A204.1 (cell line): ENCODE results near the gene MOSMO.
"Not testable (repeated sequence)": the region's sequence is repeated elsewhere in the genome, so short reads cannot be mapped to it uniquely, and the experiment has no call there.

Experiments
- FAIRE-seq: peaks from 2 replicates; lab custom pipeline; 2012; peaks lifted over from hg19 to GRCh38; lab: Jason Lieb, UNC

Gene MOSMO

GRCh38 chr16:22007509-22008214, at the start of gene MOSMO:
Gene MOSMO (plus strand): TSS chr16:22008111. CDS start chr16:22008302, 191 bp downstream.
- no peak for FAIRE-seq

- FAIRE-seq = no peak
Observed at GRCh38 chr16:21959050-21959449, 48.9 kb upstream of the MOSMO start.

- no peak for FAIRE-seq
Observed at GRCh38 chr16:21962475-21962874, 45.4 kb upstream of the MOSMO start.

GRCh38 chr16:21963887-21964286, 44.0 kb upstream of the MOSMO start:
- no peak for FAIRE-seq

- no peak for FAIRE-seq
Observed at GRCh38 chr16:21964353-21964752, 43.6 kb upstream of the MOSMO start.

- FAIRE-seq = no peak
Observed at GRCh38 chr16:21971856-21972255, 36.1 kb upstream of the MOSMO start.

- no peak for FAIRE-seq
Observed at GRCh38 chr16:21973945-21974344, 34.0 kb upstream of the MOSMO start.

- FAIRE-seq = no peak
Observed at GRCh38 chr16:21980032-21980431, 27.9 kb upstream of the MOSMO start.

- no peak for FAIRE-seq
Observed at GRCh38 chr16:21982108-21982507, 25.8 kb upstream of the MOSMO start.

- FAIRE-seq = no peak
Observed at GRCh38 chr16:21984062-21984461, 23.8 kb upstream of the MOSMO start.

- FAIRE-seq = no peak
Observed at GRCh38 chr16:21985524-21985923, 22.4 kb upstream of the MOSMO start.

- no peak for FAIRE-seq
Observed at GRCh38 chr16:21986692-21987246, 21.1 kb upstream of the MOSMO start.

GRCh38 chr16:21987498-21987897, 20.4 kb upstream of the MOSMO start:
- FAIRE-seq = no peak

GRCh38 chr16:21989133-21989532, 18.8 kb upstream of the MOSMO start:
- no peak for FAIRE-seq

- FAIRE-seq = no peak
Observed at GRCh38 chr16:21989751-21990150, 18.2 kb upstream of the MOSMO start.

GRCh38 chr16:21990381-21990944, 17.4 kb upstream of the MOSMO start:
- no peak for FAIRE-seq

- FAIRE-seq = no peak
Observed at GRCh38 chr16:21991621-21992020, 16.3 kb upstream of the MOSMO start.

- no peak for FAIRE-seq
Observed at GRCh38 chr16:21994856-21995465, 12.9 kb upstream of the MOSMO start.

GRCh38 chr16:21996923-21997696, 10.8 kb upstream of the MOSMO start:
- FAIRE-seq = no peak

GRCh38 chr16:21997697-21998480, 10.0 kb upstream of the MOSMO start:
- no peak for FAIRE-seq

- no peak for FAIRE-seq
Observed at GRCh38 chr16:22001591-22001990, 6.3 kb upstream of the MOSMO start.

- FAIRE-seq = not testable (repeated sequence)
Observed at GRCh38 chr16:22002047-22002446, 5.9 kb upstream of the MOSMO start.
